ENCODE results near the gene GHSR. TPM values are rescaled to one million over a fixed set of nuclear protein-coding genes. Genes with fewer than 3 reads are reported as not detected.
"Not testable (repeated sequence)": the region's sequence is repeated elsewhere in the genome, so short reads cannot be mapped to it uniquely, and the experiment has no call there.

Gene GHSR, protein sequence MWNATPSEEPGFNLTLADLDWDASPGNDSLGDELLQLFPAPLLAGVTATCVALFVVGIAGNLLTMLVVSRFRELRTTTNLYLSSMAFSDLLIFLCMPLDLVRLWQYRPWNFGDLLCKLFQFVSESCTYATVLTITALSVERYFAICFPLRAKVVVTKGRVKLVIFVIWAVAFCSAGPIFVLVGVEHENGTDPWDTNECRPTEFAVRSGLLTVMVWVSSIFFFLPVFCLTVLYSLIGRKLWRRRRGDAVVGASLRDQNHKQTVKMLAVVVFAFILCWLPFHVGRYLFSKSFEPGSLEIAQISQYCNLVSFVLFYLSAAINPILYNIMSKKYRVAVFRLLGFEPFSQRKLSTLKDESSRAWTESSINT
- total RNA-seq (2021) = not detected in 2 replicates
- Bru-seq, nascent RNA = not detected
- BruChase-seq, experiment 1, labeled RNA remaining after a 2-hour chase = not detected
- not detected for BruChase-seq, experiment 2, labeled RNA remaining after a 6-hour chase
- long read RNA-seq = 0 reads

DNA sequence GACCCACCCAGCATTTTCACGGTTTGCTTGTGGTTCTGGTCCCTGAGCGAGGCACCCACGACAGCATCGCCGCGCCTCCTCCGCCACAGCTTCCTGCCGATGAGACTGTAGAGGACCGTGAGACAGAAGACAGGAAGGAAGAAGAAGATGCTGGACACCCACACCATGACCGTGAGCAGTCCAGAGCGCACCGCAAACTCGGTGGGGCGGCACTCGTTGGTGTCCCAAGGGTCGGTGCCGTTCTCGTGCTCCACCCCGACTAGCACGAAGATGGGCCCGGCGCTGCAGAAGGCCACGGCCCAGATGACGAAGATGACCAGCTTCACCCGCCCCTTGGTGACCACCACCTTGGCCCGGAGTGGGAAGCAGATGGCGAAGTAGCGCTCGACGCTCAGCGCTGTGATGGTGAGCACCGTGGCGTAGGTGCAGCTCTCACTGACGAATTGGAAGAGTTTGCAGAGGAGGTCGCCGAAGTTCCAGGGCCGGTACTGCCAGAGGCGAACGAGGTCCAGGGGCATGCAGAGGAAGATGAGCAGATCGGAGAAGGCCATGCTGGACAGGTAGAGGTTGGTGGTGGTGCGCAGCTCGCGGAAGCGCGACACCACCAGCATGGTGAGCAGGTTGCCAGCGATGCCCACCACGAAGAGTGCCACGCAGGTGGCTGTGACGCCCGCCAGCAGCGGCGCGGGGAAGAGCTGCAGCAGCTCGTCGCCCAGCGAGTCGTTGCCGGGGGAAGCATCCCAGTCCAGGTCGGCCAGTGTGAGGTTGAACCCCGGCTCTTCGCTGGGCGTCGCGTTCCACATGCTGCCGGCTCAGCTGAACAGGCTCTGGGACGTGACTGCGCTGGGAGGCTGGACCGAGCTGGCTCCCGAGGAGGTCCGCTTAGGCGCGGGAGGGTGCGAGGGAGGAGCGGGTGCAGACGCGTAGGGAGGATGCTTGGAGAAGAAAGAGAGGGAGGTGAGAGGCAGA, at the start of gene GHSR:
GHSR (minus strand) TSS at position 846 of the 969 bp plus-strand sequence; CDS start at position 803, 43 bp downstream.
- Histone ChIP-seq H3K4me3 (no peak within 1 kb of the TSS), H3K4me1 (replicated peaks; ENCODE audit: insufficient read depth) (no peaks in the 10 kb centered on the region), H3K9me2 (ENCODE audit: insufficient read depth) (no peaks in the 10 kb centered on the region), H2AFZ (no peak within 1 kb of the TSS), H3K27ac (no peak within 1 kb of the TSS), H3K4me2 (no peak within 1 kb of the TSS), H3K9me3 (ENCODE audit: insufficient read depth, low read depth) (no peaks in the 10 kb centered on the region), H3K27me3 (ENCODE audit: insufficient read depth, low read depth) (no peaks in the 10 kb centered on the region), H4K20me1 (ENCODE audit: insufficient read depth) (no peaks in the 10 kb centered on the region), H3K79me2 (ENCODE audit: low read depth) (no peaks in the 10 kb centered on the region), H3F3A (ENCODE audit: insufficient read depth, low read depth) (no peaks in the 10 kb centered on the region), H3K36me3 (ENCODE audit: low read depth) (no peaks in the 10 kb centered on the region)
- no TSS peak for BruUV-seq (replicated peaks)
- no peak for DNase-seq
- CTCF ChIA-PET = no interaction called here
- POLR2A ChIA-PET (ENCODE audit: unreplicated experiment) = no interaction called here
- TF ChIP-seq, protein P1, sequence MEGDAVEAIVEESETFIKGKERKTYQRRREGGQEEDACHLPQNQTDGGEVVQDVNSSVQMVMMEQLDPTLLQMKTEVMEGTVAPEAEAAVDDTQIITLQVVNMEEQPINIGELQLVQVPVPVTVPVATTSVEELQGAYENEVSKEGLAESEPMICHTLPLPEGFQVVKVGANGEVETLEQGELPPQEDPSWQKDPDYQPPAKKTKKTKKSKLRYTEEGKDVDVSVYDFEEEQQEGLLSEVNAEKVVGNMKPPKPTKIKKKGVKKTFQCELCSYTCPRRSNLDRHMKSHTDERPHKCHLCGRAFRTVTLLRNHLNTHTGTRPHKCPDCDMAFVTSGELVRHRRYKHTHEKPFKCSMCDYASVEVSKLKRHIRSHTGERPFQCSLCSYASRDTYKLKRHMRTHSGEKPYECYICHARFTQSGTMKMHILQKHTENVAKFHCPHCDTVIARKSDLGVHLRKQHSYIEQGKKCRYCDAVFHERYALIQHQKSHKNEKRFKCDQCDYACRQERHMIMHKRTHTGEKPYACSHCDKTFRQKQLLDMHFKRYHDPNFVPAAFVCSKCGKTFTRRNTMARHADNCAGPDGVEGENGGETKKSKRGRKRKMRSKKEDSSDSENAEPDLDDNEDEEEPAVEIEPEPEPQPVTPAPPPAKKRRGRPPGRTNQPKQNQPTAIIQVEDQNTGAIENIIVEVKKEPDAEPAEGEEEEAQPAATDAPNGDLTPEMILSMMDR (conservative IDR thresholded peaks at IDR 0.05) = no peak
- no peak for TF ChIP-seq EZH2 (IDR thresholded peaks at IDR 0.05; ENCODE audit: low read depth)
- intact Hi-C loops (cut with micrococcal nuclease; ENCODE audit: unreplicated experiment) = no loop called here

DNA sequence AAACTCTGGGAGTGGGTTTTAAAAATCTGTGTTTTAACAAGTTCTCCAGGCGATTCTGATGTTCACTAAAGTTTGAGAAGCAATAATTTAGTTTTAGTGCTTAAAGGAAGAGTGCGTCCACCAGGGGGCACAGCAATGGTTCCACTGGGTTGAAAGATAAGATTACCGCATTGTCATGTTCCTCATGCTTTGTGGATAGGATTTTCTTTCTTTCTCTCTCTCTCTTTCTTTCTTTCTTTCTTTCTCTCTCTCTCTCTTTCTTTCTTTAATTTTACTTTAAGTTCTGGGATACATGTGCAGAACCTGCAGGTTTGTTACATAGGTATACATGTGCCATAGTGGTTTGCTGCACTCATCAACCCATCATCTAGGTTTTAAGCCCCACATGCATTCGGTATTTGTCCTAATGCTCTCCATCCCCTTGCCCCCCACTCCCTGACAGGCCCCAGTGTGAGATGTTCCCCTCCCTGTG, 42.0 kb upstream of the GHSR start:
- H2AFZ ChIP-seq; H3K27me3 ChIP-seq (ENCODE audit: insufficient read depth, low read depth); H3K9me3 ChIP-seq (ENCODE audit: insufficient read depth, low read depth); H4K20me1 ChIP-seq (ENCODE audit: insufficient read depth); BruUV-seq (replicated peaks); H3K4me3 ChIP-seq; POLR2A ChIA-PET (ENCODE audit: unreplicated experiment); H3K36me3 ChIP-seq (ENCODE audit: low read depth); H3F3A ChIP-seq (ENCODE audit: insufficient read depth, low read depth); H3K9me2 ChIP-seq (ENCODE audit: insufficient read depth); H3K4me1 ChIP-seq (replicated peaks; ENCODE audit: insufficient read depth); H3K27ac ChIP-seq; H3K4me2 ChIP-seq; H3K79me2 ChIP-seq (ENCODE audit: low read depth): not testable (repeated sequence)
- intact Hi-C loops (cut with micrococcal nuclease; ENCODE audit: unreplicated experiment) = loop anchor here (1.0 to 2.0 kb wide), 5 partner anchors 56 to 261 kb away; partner anchors contain the start of gene ECT2
- CTCF ChIA-PET = interaction anchor here (1.0 kb wide), 1 partner anchor 105 kb away, joined by 7 read pairs; no protein-coding TSS in a partner anchor
- DNase-seq = peak; percentile 48 to 65
- TF ChIP-seq, protein P1 (conservative IDR thresholded peaks at IDR 0.05) = peak; percentile 96

DNA sequence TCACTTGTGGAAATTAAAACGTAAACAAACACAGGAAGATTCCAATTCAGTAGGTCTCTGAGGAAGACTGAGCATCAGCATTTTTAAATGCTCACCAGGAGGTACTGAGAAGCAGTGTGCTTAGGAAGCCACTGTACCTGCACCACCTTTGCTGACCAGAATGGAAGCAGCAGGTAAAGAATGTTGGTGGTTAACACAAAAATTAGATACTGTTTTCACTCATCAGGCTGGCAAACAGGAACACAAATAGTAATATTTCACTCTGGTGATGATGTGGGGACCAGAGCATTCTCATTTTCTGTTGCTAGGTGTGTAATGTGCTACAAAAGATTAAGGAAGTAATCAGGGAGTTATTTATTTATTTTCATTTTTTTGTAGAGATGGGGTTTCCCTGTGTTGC, 29.9 kb upstream of the GHSR start:
- no peak overlapping the region for H3K27ac ChIP-seq
- no peaks in the 10 kb centered on the region for H3K9me3 ChIP-seq (ENCODE audit: insufficient read depth, low read depth)
- BruUV-seq (replicated peaks) = no TSS peak
- H3K4me3 ChIP-seq = no peak overlapping the region
- no peaks in the 10 kb centered on the region for H3K36me3 ChIP-seq (ENCODE audit: low read depth)
- POLR2A ChIA-PET (ENCODE audit: unreplicated experiment) = no interaction called here
- no peaks in the 10 kb centered on the region for H3K27me3 ChIP-seq (ENCODE audit: insufficient read depth, low read depth)
- intact Hi-C loops (cut with micrococcal nuclease; ENCODE audit: unreplicated experiment) = loop anchor here (5.0 to 10.0 kb wide), 2 partner anchors 189 to 833 kb away; no protein-coding TSS in a partner anchor
- DNase-seq = no peak
- H3K4me2 ChIP-seq = no peak overlapping the region
- no peak overlapping the region for H2AFZ ChIP-seq
- H3K4me1 ChIP-seq (replicated peaks; ENCODE audit: insufficient read depth) = 0 out of 2 replicates have a peak, but pooled peaks cover 5% of the 10 kb centered on the region
- no peaks in the 10 kb centered on the region for H3K79me2 ChIP-seq (ENCODE audit: low read depth)
- CTCF ChIA-PET = interaction anchor here (0.6 to 2.0 kb wide), 3 partner anchors 80 to 146 kb away, joined by 3 to 15 read pairs (median 3); no protein-coding TSS in a partner anchor
- TF ChIP-seq, protein P1 (conservative IDR thresholded peaks at IDR 0.05) = no peak
- TF ChIP-seq EZH2 (IDR thresholded peaks at IDR 0.05; ENCODE audit: low read depth) = no peak
- H4K20me1 ChIP-seq (ENCODE audit: insufficient read depth) = no peaks in the 10 kb centered on the region
- H3F3A ChIP-seq (ENCODE audit: insufficient read depth, low read depth) = no peaks in the 10 kb centered on the region
- H3K9me2 ChIP-seq (ENCODE audit: insufficient read depth) = no peaks in the 10 kb centered on the region; the same call in 1 of the 2 replicates
